ENCODE measurements around the gene KIAA0232. TPM values are rescaled to one million over a fixed set of nuclear protein-coding genes. Genes with fewer than 3 reads are reported as not detected.

The KIAA0232 gene
- total RNA-seq, 1 experiment from 2014 or later = 5.5 TPM

- Histone ChIP-seq H3K9me3 (ENCODE audit: low read length) (no peaks in the 10 kb centered on the region), H3K4me1 (ENCODE audit: insufficient read depth, low read length) (peaks cover 6% of the 10 kb centered on the region; the same call in 1 of the 2 replicates), H2AFZ (ENCODE audit: low read length) (no peak overlapping the region), H3K27ac (ENCODE audit: low read length) (no peak overlapping the region), H3K27me3 (ENCODE audit: low read length) (no peaks in the 10 kb centered on the region), H3F3A (ENCODE audit: low read length, unreplicated experiment) (no peaks in the 10 kb centered on the region), H3K9ac (ENCODE audit: low read length) (no peak overlapping the region), H4K20me1 (ENCODE audit: low read length) (no peaks in the 10 kb centered on the region), H3K36me3 (ENCODE audit: low read depth, low read length) (no peaks in the 10 kb centered on the region), H3K9me2 (replicated peaks; ENCODE audit: low read length) (no peaks in the 10 kb centered on the region), H3K4me2 (ENCODE audit: low read length) (no peak overlapping the region), H3K4me3 (ENCODE audit: low read length) (no peak overlapping the region), H3K79me2 (ENCODE audit: low read length) (no peaks in the 10 kb centered on the region)
- intact Hi-C loops (cut with micrococcal nuclease) = no loop called here
- BruUV-seq (replicated peaks) = no TSS peak
- no peak for DNase-seq
- CTCF ChIA-PET = no interaction called here
- no peak for ATAC-seq
- no peak for TF ChIP-seq EZH2phosphoT487 (IDR thresholded peaks at IDR 0.05; ENCODE audit: borderline replicate concordance, low read length)
- TF ChIP-seq, protein P1, sequence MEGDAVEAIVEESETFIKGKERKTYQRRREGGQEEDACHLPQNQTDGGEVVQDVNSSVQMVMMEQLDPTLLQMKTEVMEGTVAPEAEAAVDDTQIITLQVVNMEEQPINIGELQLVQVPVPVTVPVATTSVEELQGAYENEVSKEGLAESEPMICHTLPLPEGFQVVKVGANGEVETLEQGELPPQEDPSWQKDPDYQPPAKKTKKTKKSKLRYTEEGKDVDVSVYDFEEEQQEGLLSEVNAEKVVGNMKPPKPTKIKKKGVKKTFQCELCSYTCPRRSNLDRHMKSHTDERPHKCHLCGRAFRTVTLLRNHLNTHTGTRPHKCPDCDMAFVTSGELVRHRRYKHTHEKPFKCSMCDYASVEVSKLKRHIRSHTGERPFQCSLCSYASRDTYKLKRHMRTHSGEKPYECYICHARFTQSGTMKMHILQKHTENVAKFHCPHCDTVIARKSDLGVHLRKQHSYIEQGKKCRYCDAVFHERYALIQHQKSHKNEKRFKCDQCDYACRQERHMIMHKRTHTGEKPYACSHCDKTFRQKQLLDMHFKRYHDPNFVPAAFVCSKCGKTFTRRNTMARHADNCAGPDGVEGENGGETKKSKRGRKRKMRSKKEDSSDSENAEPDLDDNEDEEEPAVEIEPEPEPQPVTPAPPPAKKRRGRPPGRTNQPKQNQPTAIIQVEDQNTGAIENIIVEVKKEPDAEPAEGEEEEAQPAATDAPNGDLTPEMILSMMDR (conservative IDR thresholded peaks at IDR 0.05; ENCODE audit: low read depth, low read length) = no peak
- no peak for TF ChIP-seq EZH2 (IDR thresholded peaks at IDR 0.05; ENCODE audit: low read length, unreplicated experiment)
- POLR2A ChIA-PET (ENCODE audit: unreplicated experiment) = no interaction called here
Measured at GRCh38 chr4:6888506-6889071, 106.1 kb downstream of the KIAA0232 start.

GRCh38 chr4:6889101-6889735, 106.7 kb downstream of the KIAA0232 start:
- Histone ChIP-seq H3K4me1 (ENCODE audit: insufficient read depth, low read length) (peaks cover 6% of the 10 kb centered on the region; the same call in 1 of the 2 replicates), H3K9me3 (ENCODE audit: low read length) (no peaks in the 10 kb centered on the region), H3K4me2 (ENCODE audit: low read length) (no peak overlapping the region), H3K36me3 (ENCODE audit: low read depth, low read length) (no peaks in the 10 kb centered on the region), H3K27me3 (ENCODE audit: low read length) (no peaks in the 10 kb centered on the region), H3K9me2 (replicated peaks; ENCODE audit: low read length) (no peaks in the 10 kb centered on the region), H3K27ac (ENCODE audit: low read length) (no peak overlapping the region), H3K4me3 (ENCODE audit: low read length) (no peak overlapping the region), H3K9ac (ENCODE audit: low read length) (no peak overlapping the region), H4K20me1 (ENCODE audit: low read length) (no peaks in the 10 kb centered on the region), H2AFZ (ENCODE audit: low read length) (no peak overlapping the region), H3F3A (ENCODE audit: low read length, unreplicated experiment) (no peaks in the 10 kb centered on the region), H3K79me2 (ENCODE audit: low read length) (no peaks in the 10 kb centered on the region)
- ATAC-seq = no peak
- no peak for DNase-seq
- CTCF ChIA-PET = no interaction called here
- intact Hi-C loops (cut with micrococcal nuclease) = no loop called here
- no TSS peak for BruUV-seq (replicated peaks)
- TF ChIP-seq EZH2 (IDR thresholded peaks at IDR 0.05; ENCODE audit: low read length, unreplicated experiment) = no peak
- TF ChIP-seq EZH2phosphoT487 (IDR thresholded peaks at IDR 0.05; ENCODE audit: borderline replicate concordance, low read length) = no peak
- TF ChIP-seq, protein P1 (conservative IDR thresholded peaks at IDR 0.05; ENCODE audit: low read depth, low read length) = no peak
- POLR2A ChIA-PET (ENCODE audit: unreplicated experiment) = no interaction called here

- Histone ChIP-seq H3K27ac (ENCODE audit: low read length) (no peak overlapping the region), H3K9me3 (ENCODE audit: low read length) (no peaks in the 10 kb centered on the region), H4K20me1 (ENCODE audit: low read length) (no peaks in the 10 kb centered on the region), H3K9ac (ENCODE audit: low read length) (no peak overlapping the region), H2AFZ (ENCODE audit: low read length) (no peak overlapping the region), H3K79me2 (ENCODE audit: low read length) (no peaks in the 10 kb centered on the region), H3K36me3 (ENCODE audit: low read depth, low read length) (no peaks in the 10 kb centered on the region), H3K9me2 (replicated peaks; ENCODE audit: low read length) (no peaks in the 10 kb centered on the region), H3F3A (ENCODE audit: low read length, unreplicated experiment) (no peaks in the 10 kb centered on the region), H3K4me2 (ENCODE audit: low read length) (no peak overlapping the region), H3K4me3 (ENCODE audit: low read length) (no peak overlapping the region), H3K27me3 (ENCODE audit: low read length) (no peaks in the 10 kb centered on the region), H3K4me1 (ENCODE audit: insufficient read depth, low read length) (peaks cover 6% of the 10 kb centered on the region; the same call in 1 of the 2 replicates)
- intact Hi-C loops (cut with micrococcal nuclease) = no loop called here
- TF ChIP-seq, protein P1 (conservative IDR thresholded peaks at IDR 0.05; ENCODE audit: low read depth, low read length) = no peak
- no peak for TF ChIP-seq EZH2phosphoT487 (IDR thresholded peaks at IDR 0.05; ENCODE audit: borderline replicate concordance, low read length)
- TF ChIP-seq EZH2 (IDR thresholded peaks at IDR 0.05; ENCODE audit: low read length, unreplicated experiment) = no peak
- BruUV-seq (replicated peaks) = no TSS peak
- ATAC-seq = no peak
- POLR2A ChIA-PET (ENCODE audit: unreplicated experiment) = no interaction called here
- CTCF ChIA-PET = no interaction called here
- no peak for DNase-seq
Measured at GRCh38 chr4:6889736-6890324, 107.3 kb downstream of the KIAA0232 start.
